ES-I3 (cell line): Measurements from ENCODE around the gene MRPS33.

ENCODE experiments used
- H3K36me3 ChIP-seq: 2 replicates; pipeline ENCODE4 v1.6.1; 2013; ENCODE audit warnings: mild to moderate bottlenecking, low read length, control low read depth, moderate library complexity; ENCODE audit not compliant: insufficient read depth
- H3K4me1 ChIP-seq: 2 replicates; pipeline ENCODE4 v1.6.1; 2013; ENCODE audit warnings: mild to moderate bottlenecking, control low read depth, low read length; ENCODE audit not compliant: insufficient read depth
- H3K9ac ChIP-seq: 2 replicates; pipeline ENCODE4 v1.6.1; 2013; ENCODE audit warnings: low read depth, mild to moderate bottlenecking, low read length, moderate library complexity
- H3K9me3 ChIP-seq: 2 replicates; pipeline ENCODE4 v1.6.1; 2013; ENCODE audit warnings: mild to moderate bottlenecking, low read length, moderate library complexity; ENCODE audit not compliant: control insufficient read depth, insufficient read depth

MRPS33 gene

GRCh38 chr7:141024668-141025067 is 9.9 kb upstream of the MRPS33 start:
- H3K36me3 ChIP-seq = no peaks in the 10 kb centered on the region
- H3K9ac ChIP-seq = no peak overlapping the region
- H3K9me3 ChIP-seq = no peaks in the 10 kb centered on the region; the same call in 1 of the 2 replicates
- H3K4me1 ChIP-seq = no peaks in the 10 kb centered on the region

DNA sequence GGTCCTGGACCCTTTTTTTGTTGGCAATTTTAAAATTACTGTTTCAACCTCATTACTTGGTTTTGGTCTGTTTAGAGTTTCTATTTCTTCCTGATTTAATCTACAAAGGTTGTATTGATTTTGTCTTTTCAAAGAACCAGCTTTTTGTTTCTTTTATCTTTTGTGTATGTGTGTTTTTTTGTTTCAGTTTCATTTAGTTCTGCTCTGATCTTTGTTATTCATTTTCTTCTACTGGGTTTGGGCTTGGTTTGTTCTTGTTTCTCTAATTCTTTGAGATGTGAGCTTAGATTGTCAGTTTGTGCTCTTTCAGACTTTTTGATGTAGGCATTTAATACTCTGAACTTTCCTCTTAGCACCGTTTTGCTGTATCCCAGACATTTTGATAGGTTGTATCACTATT is 8.5 kb upstream of the MRPS33 start:
- H3K9ac ChIP-seq = no peak overlapping the region
- no peaks in the 10 kb centered on the region; the same call in 1 of the 2 replicates for H3K9me3 ChIP-seq
- H3K36me3 ChIP-seq = no peaks in the 10 kb centered on the region
- H3K4me1 ChIP-seq = no peaks in the 10 kb centered on the region

DNA sequence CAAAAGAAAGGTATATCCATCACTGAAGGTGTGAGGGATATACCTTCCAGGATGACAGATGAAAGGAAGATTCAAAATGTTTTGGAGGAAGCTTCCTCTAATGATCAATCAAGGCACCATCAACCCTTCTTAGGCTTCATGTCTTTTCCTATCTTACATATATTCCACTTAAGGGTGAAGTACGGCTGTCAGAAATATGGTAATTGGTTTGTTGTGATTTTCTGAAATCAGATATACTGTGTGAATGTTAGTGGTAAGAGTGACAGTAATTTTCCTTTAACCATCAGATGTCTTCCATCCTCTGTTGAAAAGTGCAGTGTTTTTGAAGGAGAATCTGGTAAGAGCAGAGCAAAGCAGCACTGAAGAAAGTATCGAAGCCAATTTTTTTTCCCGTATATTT is 2.8 kb upstream of the MRPS33 start:
- Histone ChIP-seq H3K4me1 (peaks cover 5% of the 10 kb centered on the region), H3K36me3 (no peaks in the 10 kb centered on the region), H3K9me3 (no peaks in the 10 kb centered on the region), H3K9ac (no peak overlapping the region)

GRCh38 chr7:141016349-141016748 is 1.6 kb upstream of the MRPS33 start:
- no peaks in the 10 kb centered on the region for H3K36me3 ChIP-seq

GRCh38 chr7:141014125-141014523 is 628 bp downstream of the MRPS33 start:
- peak overlapping the region; percentile 94 for H3K9ac ChIP-seq
- H3K4me1 ChIP-seq = peaks cover 5% of the 10 kb centered on the region
- 0 out of 2 replicates have a peak, but pooled peaks cover 2% of the 10 kb centered on the region for H3K36me3 ChIP-seq
- no peaks in the 10 kb centered on the region for H3K9me3 ChIP-seq

More at GRCh38 chr7:141016349-141016748, 1.6 kb upstream of the MRPS33 start:
- peaks cover 5% of the 10 kb centered on the region for H3K4me1 ChIP-seq
- no peak overlapping the region for H3K9ac ChIP-seq
- no peaks in the 10 kb centered on the region for H3K9me3 ChIP-seq

- Histone ChIP-seq H3K36me3 (0 out of 2 replicates have a peak, but pooled peaks cover 2% of the 10 kb centered on the region), H3K9ac (no peak overlapping the region), H3K4me1 (peaks cover 5% of the 10 kb centered on the region), H3K9me3 (no peaks in the 10 kb centered on the region)
Observed at GRCh38 chr7:141013345-141013715, 1.4 kb downstream of the MRPS33 start.

DNA sequence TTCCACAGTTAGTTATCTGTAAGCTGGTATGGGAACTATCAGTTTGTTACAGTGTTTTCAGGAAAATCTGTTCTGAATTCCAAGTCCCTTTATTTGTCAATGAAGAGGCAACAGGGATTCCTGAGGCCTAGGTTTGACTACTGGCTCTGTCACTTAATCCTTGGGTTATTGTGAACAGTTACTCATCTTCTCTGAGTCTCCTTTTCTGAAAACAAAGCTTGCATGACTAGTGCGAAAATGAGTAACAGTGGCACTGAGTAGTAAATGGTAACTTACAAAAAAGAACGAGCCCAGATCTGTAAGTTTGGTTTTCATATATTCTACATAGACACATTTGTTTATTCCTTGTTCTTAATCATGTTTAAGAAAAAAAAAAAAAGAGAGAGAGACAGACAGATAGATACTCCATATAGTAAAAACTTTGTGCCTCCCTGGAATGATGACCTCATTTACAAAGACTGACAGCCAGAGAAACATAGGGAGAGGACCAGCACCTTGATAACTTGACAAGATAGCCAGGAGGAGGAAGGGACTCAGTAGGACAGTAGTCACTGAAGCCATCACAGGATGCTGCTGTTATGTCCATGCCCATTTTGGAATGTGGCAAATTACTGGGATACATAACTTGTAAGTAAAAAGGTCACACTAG is 1.9 kb downstream of the MRPS33 start:
- no peak overlapping the region for H3K9ac ChIP-seq

DNA sequence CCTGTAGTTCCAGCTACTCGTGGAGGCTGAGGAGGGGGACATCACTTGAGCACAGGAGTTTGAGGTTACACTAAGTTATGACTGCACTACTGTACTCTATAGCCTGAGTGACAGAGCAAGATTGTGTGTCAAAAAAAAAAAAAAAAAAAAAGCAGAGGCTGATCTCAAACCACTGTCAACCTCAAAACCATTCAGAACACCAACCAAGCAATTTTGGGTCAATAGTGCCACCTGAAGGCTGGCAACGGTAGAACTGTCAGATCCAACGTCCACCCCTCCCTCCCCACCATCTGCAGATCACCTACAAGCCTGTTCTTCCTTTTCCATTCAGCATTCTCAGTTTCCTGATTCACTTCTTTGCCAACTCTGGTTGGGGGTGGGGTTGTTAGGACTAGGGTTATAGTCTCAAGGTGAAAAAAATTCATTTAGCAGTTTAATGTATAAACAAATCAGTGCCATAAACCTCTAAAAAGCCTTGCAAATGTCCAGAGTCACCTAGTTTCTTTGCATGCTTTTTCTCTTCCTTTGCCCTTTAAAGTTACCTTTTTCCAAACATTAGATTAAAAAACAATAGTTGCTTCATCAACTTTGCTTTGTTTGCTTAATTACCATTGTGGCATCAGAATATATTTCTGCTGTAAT is 2.6 kb downstream of the MRPS33 start:
- Histone ChIP-seq H3K36me3 (0 out of 2 replicates have a peak, but pooled peaks cover 2% of the 10 kb centered on the region), H3K9ac (no peak overlapping the region), H3K4me1 (peaks cover 5% of the 10 kb centered on the region)

More for the DNA sequence above, 1.9 kb downstream of the MRPS33 start:
- Histone ChIP-seq H3K4me1 (peaks cover 5% of the 10 kb centered on the region), H3K36me3 (0 out of 2 replicates have a peak, but pooled peaks cover 2% of the 10 kb centered on the region), H3K9me3 (no peaks in the 10 kb centered on the region)

GRCh38 chr7:141011443-141011842 is 3.3 kb downstream of the MRPS33 start:
- 0 out of 2 replicates have a peak, but pooled peaks cover 2% of the 10 kb centered on the region for H3K36me3 ChIP-seq
- H3K9ac ChIP-seq = no peak overlapping the region
- peaks cover 5% of the 10 kb centered on the region for H3K4me1 ChIP-seq
- H3K9me3 ChIP-seq = no peaks in the 10 kb centered on the region

More for the DNA sequence above, 2.6 kb downstream of the MRPS33 start:
- no peaks in the 10 kb centered on the region for H3K9me3 ChIP-seq

DNA sequence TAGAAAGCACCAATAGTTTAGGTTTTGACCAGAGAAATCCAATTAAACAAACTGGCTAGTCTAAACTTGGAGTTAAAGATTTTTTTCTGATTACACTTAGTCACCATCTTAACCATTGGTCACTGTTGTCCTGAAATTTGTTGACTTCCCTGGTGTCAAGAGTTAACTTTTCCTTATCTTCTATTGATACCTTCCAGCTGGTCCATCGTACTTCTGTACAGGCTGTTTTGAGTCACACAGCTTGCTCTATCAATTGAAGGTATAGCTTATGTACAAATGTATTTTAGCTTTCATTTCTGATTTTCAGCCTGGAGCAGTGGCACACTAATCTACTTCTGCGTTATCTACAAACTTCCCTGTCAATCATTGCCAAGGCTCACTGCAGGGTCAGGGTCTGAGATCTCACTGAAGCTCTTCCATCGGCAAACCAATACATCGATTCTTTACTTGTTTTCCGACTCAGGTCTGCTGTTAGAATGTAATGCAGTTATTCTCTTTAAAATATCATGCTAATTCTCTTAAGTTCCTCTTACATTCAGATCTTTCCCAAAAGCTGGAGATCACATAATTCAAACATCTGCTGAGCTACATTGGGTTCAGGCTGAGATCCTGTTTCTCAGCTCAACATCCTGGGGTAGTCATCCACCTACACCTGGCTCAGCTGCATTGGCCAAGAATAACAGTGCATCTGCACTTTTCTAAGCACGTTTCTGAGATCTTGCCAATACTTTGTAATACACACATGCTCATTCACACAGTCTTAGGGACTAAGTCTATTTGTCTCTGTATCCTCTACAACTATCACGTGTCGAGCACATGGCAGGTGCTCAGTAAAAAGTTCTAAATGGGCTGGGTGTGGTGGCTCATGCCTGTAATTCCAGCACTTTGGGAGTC is 11.3 kb downstream of the MRPS33 start:
- Histone ChIP-seq H3K9me3 (no peaks in the 10 kb centered on the region), H3K36me3 (no peaks in the 10 kb centered on the region), H3K4me1 (no peaks in the 10 kb centered on the region), H3K9ac (no peak overlapping the region)

GRCh38 chr7:141001546-141001945 is 13.2 kb downstream of the MRPS33 start:
- no peaks in the 10 kb centered on the region for H3K4me1 ChIP-seq
- H3K9ac ChIP-seq = no peak overlapping the region
- no peaks in the 10 kb centered on the region for H3K9me3 ChIP-seq
- H3K36me3 ChIP-seq = no peaks in the 10 kb centered on the region

GRCh38 chr7:141001122-141001521 is 13.6 kb downstream of the MRPS33 start:
- H3K9me3 ChIP-seq = no peaks in the 10 kb centered on the region
- H3K36me3 ChIP-seq = no peaks in the 10 kb centered on the region
- H3K4me1 ChIP-seq = no peaks in the 10 kb centered on the region
- H3K9ac ChIP-seq = no peak overlapping the region

GRCh38 chr7:140998715-140999114 is 16.0 kb downstream of the MRPS33 start:
- no peaks in the 10 kb centered on the region for H3K9me3 ChIP-seq
- H3K4me1 ChIP-seq = no peaks in the 10 kb centered on the region
- no peaks in the 10 kb centered on the region for H3K36me3 ChIP-seq
- no peak overlapping the region for H3K9ac ChIP-seq

DNA sequence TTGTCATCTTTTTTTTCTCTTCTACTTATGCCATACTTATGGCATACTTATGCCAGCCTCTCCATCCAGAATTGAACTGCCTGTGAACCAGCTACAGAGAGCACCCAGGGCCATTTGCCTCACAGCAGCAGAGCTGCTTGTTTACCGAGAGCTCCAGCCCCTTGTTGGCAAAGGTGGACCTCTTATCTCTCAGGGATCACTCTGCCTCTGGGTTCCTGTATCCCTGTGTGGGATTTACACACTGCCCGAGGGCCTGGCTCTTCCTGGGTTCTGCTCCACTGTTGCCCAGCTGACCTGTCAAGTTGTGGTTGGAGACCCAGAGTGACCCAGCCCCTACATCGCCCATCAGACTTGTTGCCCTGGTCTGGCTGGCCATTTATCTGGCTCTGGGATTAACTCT is 22.3 kb downstream of the MRPS33 start:
- no peaks in the 10 kb centered on the region for H3K4me1 ChIP-seq
- H3K36me3 ChIP-seq = no peaks in the 10 kb centered on the region
- no peaks in the 10 kb centered on the region for H3K9me3 ChIP-seq
- no peak overlapping the region for H3K9ac ChIP-seq
